ENCODE data around the gene RAB11B. TPM values are rescaled to one million over a fixed set of nuclear protein-coding genes. Genes with fewer than 3 reads are reported as not detected.

RAB11B gene
- total and polyA plus RNA-seq, 9 of the 15 experiments (the other 6 are each of a cell fraction or from before 2014, with no cell fraction given), result 0.74 to 71.0 (median 13.8) TPM

DNA sequence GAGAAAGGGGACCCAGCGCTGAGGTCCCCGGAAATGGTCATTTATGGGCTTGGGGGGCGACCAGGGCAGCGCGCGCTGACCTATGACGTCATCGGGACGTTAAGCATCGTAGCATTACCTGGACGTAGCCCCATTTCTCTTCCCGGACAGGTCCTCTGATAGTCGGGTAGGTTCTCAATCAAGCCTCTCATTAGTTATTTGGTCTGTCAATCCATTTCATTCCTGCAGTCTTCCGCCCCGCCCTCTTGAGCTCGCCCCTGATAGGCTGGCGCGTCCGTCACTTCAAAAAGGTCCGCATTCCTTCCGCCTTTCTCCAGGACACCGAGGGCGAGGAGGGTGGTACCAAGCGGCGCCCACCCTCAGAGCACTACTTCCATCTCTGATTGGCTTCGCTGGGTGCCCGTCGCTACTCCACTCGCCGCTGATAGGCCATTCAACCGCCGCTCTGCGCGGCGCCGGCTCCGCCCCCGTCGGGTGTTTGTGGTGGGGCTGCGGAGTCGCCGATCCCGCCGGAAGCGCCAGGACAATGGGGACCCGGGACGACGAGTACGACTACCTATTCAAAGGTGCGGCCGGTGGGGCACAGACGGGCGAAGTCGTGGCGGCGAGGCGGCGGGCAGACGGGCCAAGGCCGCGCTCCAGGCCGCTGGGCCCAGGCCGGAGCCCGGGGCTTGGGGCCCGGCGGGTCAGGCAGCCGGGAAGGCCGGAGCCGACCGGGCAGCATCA lies at the start of gene RAB11B (continued):
- TF ChIP-seq, protein P1, sequence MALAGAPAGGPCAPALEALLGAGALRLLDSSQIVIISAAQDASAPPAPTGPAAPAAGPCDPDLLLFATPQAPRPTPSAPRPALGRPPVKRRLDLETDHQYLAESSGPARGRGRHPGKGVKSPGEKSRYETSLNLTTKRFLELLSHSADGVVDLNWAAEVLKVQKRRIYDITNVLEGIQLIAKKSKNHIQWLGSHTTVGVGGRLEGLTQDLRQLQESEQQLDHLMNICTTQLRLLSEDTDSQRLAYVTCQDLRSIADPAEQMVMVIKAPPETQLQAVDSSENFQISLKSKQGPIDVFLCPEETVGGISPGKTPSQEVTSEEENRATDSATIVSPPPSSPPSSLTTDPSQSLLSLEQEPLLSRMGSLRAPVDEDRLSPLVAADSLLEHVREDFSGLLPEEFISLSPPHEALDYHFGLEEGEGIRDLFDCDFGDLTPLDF (CRISPR knock-in tag; IDR thresholded peaks at IDR 0.05), result no peak; the same call in 1 of the 2 replicates
- no peak for TF ChIP-seq TSC22D4 (tag; IDR thresholded peaks at IDR 0.05)
- TF ChIP-seq, protein P2, sequence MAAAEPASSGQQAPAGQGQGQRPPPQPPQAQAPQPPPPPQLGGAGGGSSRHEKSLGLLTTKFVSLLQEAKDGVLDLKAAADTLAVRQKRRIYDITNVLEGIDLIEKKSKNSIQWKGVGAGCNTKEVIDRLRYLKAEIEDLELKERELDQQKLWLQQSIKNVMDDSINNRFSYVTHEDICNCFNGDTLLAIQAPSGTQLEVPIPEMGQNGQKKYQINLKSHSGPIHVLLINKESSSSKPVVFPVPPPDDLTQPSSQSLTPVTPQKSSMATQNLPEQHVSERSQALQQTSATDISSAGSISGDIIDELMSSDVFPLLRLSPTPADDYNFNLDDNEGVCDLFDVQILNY (CRISPR knock-in tag; IDR thresholded peaks at IDR 0.05), result no peak
- TF ChIP-seq SMAD1 (IDR thresholded peaks at IDR 0.05; ENCODE audit: low read depth, low read length, partially characterized antibody), result no peak
- TF ChIP-seq, protein P3, sequence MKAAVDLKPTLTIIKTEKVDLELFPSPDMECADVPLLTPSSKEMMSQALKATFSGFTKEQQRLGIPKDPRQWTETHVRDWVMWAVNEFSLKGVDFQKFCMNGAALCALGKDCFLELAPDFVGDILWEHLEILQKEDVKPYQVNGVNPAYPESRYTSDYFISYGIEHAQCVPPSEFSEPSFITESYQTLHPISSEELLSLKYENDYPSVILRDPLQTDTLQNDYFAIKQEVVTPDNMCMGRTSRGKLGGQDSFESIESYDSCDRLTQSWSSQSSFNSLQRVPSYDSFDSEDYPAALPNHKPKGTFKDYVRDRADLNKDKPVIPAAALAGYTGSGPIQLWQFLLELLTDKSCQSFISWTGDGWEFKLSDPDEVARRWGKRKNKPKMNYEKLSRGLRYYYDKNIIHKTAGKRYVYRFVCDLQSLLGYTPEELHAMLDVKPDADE (conservative IDR thresholded peaks at IDR 0.05; ENCODE audit: control insufficient read depth, low read depth, low read length), result peak; percentile 68
- TF ChIP-seq, protein P4, sequence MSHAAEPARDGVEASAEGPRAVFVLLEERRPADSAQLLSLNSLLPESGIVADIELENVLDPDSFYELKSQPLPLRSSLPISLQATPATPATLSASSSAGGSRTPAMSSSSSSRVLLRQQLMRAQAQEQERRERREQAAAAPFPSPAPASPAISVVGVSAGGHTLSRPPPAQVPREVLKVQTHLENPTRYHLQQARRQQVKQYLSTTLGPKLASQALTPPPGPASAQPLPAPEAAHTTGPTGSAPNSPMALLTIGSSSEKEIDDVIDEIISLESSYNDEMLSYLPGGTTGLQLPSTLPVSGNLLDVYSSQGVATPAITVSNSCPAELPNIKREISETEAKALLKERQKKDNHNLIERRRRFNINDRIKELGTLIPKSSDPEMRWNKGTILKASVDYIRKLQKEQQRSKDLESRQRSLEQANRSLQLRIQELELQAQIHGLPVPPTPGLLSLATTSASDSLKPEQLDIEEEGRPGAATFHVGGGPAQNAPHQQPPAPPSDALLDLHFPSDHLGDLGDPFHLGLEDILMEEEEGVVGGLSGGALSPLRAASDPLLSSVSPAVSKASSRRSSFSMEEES (CRISPR knock-in tag; IDR thresholded peaks at IDR 0.05), result no peak
- TF ChIP-seq, protein P5, sequence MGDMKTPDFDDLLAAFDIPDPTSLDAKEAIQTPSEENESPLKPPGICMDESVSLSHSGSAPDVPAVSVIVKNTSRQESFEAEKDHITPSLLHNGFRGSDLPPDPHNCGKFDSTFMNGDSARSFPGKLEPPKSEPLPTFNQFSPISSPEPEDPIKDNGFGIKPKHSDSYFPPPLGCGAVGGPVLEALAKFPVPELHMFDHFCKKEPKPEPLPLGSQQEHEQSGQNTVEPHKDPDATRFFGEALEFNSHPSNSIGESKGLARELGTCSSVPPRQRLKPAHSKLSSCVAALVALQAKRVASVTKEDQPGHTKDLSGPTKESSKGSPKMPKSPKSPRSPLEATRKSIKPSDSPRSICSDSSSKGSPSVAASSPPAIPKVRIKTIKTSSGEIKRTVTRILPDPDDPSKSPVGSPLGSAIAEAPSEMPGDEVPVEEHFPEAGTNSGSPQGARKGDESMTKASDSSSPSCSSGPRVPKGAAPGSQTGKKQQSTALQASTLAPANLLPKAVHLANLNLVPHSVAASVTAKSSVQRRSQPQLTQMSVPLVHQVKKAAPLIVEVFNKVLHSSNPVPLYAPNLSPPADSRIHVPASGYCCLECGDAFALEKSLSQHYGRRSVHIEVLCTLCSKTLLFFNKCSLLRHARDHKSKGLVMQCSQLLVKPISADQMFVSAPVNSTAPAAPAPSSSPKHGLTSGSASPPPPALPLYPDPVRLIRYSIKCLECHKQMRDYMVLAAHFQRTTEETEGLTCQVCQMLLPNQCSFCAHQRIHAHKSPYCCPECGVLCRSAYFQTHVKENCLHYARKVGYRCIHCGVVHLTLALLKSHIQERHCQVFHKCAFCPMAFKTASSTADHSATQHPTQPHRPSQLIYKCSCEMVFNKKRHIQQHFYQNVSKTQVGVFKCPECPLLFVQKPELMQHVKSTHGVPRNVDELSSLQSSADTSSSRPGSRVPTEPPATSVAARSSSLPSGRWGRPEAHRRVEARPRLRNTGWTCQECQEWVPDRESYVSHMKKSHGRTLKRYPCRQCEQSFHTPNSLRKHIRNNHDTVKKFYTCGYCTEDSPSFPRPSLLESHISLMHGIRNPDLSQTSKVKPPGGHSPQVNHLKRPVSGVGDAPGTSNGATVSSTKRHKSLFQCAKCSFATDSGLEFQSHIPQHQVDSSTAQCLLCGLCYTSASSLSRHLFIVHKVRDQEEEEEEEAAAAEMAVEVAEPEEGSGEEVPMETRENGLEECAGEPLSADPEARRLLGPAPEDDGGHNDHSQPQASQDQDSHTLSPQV (IDR thresholded peaks at IDR 0.05), result no peak
- TF ChIP-seq RB1 (IDR thresholded peaks at IDR 0.05; ENCODE audit: low read depth), result peak; percentile 95
- TF ChIP-seq CC2D1A (IDR thresholded peaks at IDR 0.05), result no peak; the same call in 1 of the 2 replicates
- TF ChIP-seq CBFA2T2 (conservative IDR thresholded peaks at IDR 0.05), result no peak
- TF ChIP-seq ZNF445 (CRISPR knock-in tag; IDR thresholded peaks at IDR 0.05; ENCODE audit: low read depth), result peak; percentile 68; the same call in 1 of the 2 replicates
- no peak for TF ChIP-seq ZNF146 (CRISPR knock-in tag; IDR thresholded peaks at IDR 0.05; ENCODE audit: unreplicated experiment)
- TF ChIP-seq FOXK2 (conservative IDR thresholded peaks at IDR 0.05 in 1 of 2, IDR thresholded peaks at IDR 0.05 in 1 of 2; ENCODE audit: low read depth in 2 of 2), result peak; percentile 60 to 83; a peak in 3 of 4 replicates
- peak; percentile 59 for TF ChIP-seq SOX6 (IDR thresholded peaks at IDR 0.05)

Data from K562 (cell line).